ENCODE results near the gene THTPA.
"Not testable (repeated sequence)": the region's sequence is repeated elsewhere in the genome, so short reads cannot be mapped to it uniquely, and the experiment has no call there.

The THTPA gene

DNA sequence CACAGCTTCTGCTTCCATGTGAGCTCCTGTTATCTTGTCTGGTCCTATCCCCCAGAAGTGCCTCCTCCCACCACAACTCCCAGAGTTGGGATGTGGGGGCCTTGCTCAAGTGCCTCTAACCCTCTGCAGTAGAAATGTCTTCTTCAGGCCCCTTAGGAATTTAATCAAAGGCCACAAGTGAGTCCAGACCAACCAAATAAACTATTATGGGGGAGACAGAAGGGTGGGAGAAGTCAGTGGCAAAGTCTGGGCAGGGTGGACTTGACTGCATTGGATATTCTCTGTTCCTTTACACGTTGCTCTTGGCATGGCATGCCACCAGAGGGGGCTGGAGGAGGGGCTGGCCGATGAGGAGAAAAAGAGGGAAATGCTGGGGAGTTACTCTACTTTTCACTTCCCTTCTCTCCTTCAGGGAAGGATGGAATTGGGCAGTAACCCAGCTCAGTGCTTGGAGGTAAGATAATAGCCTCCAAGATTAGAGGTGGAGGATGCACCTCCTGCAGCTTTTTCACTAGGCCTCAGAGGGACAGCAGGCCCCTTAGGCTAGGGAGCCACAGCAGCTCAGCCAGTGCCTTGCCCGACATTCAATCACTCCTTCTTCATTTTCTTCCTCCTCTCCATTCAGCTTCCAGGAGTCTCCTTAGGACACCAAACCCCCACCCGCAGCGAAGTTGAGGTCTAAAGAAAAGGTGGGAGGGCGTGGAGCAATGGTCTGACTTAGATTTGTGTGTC, 12.7 kb downstream of the THTPA start:
- DNase-seq, result no peak

DNA sequence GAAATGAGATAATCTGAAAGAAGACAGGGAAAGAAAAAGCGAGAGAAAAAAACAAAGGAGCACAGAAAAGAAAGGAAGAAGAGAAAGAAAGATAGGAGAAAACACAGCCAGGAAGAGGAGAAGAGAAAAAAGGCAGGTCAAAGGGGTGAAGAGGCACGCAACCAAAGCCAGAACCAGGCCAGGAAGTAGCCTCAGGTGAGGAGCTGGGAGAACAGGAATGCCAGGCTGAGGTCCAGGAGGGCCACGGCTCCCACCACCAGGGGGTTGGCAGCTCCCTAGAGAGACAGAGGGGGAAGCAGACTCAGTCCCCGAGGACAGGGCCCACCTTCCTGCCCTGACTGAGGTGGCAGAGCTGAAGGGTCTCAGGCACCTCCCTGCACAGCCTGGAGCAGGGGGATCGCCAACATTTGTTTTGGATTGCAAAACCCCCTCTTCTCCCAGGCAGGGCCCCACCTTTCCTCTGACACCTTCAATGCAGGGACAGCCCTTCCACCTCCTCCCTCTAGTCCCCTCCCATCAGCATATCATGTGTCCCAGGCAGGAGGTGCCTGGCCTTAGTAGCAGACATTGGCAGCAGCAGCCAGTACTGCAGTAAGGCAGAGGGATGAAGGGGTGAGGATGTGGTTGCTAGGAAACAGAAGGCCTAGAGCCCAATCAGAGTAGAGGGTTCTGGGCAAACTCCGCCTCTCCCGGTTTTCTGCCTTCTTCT, 13.5 kb downstream of the THTPA start:
- peak in 1 of 2 experiments; percentile 49 for DNase-seq

DNA sequence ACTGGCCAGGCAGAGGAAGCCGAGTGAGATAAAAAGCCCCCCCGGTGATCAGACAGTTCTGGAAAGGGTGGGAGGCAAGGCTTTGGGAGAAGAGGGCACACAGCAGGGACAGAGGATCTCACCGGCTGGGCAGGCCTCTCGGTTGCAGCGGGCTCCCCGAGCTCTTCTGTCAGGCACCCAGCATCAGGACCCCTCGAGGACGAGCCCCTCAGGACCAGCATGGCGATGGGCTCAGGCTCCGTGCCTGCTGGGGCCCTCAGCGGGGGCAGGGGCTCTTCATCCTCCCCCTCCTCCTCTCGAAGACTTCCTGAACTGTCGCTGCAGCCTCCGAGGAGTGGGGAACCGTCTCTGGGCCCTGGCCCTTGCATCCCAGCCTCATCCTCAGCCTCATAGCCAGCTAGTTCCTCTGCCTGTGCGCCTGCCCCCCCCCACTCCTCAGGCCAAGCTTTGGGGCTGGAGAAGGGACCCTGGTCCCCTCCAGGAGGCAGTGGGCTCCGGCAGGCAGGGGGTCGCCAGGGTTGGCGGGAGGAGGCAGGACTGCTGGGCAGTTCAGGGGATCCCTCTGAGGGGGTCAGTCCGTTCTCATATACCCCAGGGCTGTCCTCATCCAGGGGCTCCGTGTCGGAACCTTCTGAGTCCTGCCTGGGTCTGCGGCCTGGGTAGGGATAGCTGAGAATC, 14.9 kb downstream of the THTPA start:
- no peak for DNase-seq

DNA sequence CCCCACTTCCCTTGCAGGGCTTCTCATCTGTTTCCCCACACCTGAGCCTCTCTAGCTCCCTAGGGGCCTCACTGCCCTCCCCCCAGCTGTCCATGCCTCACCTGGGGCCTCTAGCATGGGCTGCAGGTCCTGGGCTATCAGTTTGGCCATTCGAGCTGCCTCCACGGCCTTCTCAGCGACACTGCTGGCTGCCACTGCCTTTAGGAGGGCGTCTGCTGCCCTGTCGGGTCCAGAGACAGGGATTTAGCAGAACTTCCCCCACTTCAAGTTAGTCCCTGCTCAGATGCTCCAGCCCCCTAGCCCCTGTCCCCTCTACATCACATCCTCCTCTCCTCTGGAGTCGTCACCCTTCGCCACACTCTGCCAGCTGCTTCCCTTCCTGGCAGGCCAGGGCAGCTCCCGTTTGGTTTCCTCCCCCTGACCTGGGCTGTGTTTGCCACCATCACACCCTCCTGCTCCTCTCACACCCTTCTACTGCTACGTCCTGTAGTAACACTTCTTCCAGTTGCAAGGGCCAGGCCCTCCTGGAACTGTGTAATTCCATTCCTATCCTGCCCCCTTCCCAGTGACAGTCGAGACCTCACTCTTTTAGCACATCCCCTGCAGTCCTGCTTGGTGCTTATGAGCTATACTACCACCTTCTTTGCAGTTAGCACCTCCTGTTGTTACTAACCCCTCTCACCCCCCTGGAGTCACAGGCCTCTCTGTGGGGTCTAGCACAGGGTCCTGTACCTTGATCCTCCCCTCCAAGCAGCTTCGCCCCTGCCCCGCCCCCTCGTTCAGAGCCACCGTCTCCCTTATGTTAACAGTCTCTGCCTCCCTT, 15.8 kb downstream of the THTPA start:
- no peak for DNase-seq

- DNase-seq, result no peak
These were observed 16.4 kb downstream of the THTPA start for GRCh38 chr14:23572524-23572828.

- no peak for DNase-seq
These were observed 16.8 kb downstream of the THTPA start for GRCh38 chr14:23572836-23573235.

DNA sequence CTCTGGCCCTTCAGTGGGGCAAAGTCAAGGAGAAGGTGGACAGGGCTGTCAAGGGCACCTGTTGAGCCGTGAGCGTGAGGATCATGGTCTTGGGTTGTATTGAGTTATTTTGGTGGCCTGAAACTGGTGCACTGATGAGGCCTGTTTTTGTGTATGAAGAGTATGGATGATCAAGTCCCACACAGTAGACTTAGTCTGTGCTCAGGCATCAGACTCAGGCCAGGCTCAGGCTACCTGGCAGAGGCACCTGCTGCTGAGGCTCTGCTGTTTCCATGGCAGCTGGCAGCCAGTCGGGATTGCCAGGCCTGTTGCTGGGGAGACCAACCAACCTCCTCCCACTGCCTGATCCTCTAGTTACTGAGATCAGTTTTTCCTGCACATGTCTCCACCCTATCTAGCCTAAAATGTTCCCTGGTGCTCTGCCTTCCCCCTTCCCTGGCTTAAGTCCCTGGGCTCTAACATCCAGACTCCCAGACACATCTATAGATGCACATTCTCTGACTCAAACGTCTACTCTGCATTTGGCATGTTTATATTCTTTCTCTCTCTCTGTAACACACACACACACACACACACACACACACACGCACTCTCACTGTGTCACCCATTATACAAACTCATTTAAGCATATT, 17.4 kb downstream of the THTPA start:
- no peak for DNase-seq

DNA sequence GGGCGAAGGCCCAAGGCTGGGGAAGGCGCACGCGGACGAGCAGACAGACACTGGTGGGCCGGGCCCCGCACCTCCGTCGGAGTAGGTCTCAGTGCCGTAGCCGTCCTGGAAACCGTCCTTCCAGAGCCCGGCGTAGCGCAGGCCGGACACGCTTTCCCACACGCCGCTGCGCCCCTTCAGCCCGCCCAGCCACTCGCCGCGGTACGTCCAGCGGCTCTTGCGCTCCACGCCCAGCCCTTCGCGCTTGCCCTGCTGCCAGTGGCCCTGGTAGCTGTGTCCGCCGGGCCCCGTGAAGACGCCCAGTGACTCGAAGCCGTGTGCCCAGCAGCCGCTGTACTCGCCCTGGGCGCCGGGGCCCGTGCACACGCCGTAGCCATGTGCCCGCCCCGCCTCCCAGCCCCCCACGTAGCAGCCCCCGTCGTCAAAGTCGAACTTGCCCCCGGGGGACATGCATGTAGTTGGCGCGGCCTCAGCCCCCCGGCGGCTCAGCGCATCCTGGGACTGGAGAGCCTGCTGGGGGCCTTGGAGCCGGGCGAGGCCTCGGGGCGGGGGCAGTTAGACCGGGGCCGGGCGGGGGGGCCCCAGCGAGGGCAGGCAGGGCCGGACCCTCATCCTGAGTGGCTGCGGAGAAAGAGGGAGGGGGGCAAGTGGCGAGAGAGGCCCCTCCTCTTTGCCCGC, 21.1 kb downstream of the THTPA start:
- DNase-seq, result no peak

GRCh38 chr14:23577710-23578392, 21.8 kb downstream of the THTPA start:
- DNase-seq, result no peak

- no peak for DNase-seq
These were observed 22.7 kb downstream of the THTPA start, which contains the start of gene JPH4 for GRCh38 chr14:23578560-23579310. Gene JPH4 (minus strand): TSS chr14:23578790. CDS start chr14:23577453, 1,337 bp downstream.

DNA sequence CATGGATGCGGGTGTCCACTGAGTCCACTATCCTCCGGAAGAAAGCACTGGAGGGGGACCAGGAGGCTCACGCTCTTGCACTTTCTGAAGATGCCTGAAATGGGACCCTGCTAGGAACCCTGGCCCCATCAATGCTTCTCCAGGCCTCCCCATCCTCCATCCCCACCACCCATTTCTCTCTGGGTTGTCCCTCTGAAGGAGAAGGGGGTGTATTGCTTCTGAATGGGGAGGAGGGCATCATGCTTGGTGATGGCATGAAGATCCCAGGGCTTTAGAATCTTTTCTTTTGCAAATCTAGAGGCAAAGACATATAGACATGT, 23.2 kb downstream of the THTPA start:
- no peak for DNase-seq

DNA sequence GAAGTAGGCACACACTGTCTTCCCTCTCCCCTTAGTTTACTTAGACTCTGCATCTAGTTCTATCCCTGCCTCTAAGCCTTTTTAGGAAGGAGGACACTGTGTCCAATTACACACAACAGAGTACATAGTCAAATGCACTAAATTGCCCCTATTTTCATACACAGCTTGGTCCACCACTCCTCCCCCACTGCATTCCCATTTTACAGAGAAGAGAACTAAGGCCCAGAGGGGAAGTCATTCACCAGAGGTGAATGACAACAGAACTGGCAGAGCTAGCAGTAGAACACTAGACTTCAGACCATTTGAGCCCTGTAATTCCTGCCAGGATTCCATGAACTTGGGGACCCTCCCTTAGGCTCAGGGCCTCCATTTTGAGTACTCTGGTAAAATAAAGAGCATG, 23.7 kb downstream of the THTPA start:
- no peak for DNase-seq

DNA sequence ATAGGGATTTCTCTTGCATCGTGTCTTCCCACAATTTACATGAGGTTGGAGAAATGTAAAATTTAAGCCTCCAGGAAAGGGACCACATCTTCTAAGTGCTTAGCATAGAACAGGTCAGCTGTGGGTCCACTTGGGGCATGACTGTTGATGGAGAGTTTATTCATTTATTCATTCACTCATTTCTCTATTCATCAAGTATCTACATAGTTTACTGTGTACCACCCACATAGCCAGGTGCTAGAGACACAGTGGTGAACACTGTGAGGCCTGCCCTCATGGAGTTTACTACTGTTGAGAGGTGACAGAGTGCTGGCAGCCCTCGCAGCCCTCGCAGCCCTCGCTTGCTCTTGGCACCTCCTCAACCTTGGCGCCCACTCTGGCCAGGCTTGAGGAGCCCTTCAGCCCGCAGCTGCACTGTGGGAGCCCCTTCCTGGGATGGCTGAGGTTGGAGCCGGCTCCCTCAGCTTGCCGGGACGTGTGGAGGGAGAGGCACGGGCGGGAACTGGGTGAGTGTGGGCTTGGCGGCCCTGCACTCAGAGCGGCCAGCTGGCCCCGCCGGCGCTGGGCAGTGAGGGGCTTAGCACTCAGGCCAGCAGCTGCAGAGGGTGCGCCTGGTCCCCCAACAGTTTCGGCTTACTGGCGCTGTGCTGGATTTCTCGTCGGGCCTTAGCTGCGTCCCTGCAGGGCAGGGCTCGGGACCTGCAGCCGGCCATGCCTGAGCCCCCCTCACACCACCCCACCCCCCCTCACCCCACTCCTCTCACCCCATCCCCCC, 24.3 kb downstream of the THTPA start:
- DNase-seq, result no peak

DNA sequence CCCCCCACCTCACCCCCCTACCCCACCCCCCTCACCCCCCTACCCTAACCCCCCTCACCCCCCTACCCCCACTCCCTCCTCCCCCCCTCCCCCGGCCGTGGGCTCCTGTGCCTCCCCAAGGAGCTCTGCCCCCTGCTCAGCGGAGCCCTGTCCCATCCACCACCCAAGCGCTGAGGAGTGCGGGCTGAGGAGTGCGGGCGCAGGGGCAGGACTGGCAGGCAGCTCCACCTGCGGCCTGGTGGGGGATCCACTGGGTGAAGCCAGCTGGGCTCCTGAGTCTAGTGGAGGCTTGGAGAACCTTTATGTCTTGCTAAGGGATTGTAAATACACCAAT, 24.8 kb downstream of the THTPA start:
- DNase-seq, result no peak

- DNase-seq, result no peak
These were observed 27.1 kb downstream of the THTPA start for GRCh38 chr14:23582906-23583760.

DNA sequence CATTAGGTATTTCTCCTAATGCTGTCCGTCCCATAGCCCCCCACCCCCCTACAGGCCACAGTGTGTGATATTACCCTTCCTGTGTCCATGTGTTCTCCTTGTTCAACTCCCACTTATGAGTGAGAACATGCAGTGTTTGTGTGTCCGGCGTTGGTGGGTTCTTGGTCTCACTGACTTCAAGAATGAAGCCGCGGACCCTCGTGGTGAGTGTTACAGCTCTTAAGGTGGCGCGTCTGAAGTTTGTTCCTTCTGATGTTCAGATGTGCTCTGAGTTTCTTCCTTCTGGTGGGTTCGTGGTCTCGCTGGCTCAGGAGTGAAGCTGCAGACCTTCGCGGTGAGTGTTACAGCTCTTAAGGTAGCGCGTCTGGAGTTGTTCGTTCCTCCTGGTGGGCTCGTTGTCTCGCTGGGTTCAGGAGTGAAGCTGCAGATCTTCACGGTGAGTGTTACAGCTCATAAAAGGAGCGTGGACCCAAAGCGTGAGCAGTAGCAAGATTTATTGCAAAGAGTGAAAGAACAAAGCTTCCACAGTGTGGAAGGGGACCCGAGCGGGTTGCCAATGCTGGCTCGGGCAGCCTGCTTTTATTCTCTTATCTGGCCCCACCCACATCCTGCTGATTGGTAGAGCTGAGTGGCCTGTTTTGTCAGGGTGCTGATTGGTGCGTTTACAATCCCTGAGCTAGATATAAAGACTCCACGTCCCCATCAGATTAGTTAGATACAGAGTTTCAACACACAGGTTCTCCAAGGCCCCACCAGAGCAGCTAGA, 27.9 kb downstream of the THTPA start:
- not testable (repeated sequence) for DNase-seq

GRCh38 chr14:23584527-23585203, 28.6 kb downstream of the THTPA start:
- not testable (repeated sequence) for DNase-seq
